ENCODE data around the gene F2. TPM values are rescaled to one million over a fixed set of nuclear protein-coding genes. Genes with fewer than 3 reads are reported as not detected.

F2 gene
- total and polyA plus RNA-seq, 11 donors = 0.08 to 0.18 (median 0.17) TPM; not detected in 8

DNA sequence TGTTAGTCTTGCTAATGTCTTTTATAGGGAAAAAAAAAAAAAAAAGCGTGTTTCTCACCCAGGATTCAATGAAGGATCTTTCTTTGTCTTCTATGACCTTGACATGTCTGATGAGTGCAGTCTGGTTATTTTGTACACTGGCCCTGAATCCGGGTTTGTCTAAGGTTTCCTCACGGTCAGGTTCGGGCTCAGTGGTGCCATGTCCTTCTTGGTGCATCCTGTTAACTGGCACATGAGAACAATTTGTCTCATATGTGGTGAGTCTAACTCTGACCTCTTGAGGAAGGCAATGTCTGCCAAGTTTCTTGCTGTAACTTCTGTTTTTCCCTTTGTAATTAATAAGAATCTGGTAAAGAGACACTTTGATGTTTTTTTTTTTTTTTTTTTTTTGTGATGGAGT is 12.5 kb downstream of the F2 start:
- DNase-seq = no peak
- TF ChIP-seq POLR2A (IDR thresholded peaks at IDR 0.05) = no peak
- TF ChIP-seq, protein P1, sequence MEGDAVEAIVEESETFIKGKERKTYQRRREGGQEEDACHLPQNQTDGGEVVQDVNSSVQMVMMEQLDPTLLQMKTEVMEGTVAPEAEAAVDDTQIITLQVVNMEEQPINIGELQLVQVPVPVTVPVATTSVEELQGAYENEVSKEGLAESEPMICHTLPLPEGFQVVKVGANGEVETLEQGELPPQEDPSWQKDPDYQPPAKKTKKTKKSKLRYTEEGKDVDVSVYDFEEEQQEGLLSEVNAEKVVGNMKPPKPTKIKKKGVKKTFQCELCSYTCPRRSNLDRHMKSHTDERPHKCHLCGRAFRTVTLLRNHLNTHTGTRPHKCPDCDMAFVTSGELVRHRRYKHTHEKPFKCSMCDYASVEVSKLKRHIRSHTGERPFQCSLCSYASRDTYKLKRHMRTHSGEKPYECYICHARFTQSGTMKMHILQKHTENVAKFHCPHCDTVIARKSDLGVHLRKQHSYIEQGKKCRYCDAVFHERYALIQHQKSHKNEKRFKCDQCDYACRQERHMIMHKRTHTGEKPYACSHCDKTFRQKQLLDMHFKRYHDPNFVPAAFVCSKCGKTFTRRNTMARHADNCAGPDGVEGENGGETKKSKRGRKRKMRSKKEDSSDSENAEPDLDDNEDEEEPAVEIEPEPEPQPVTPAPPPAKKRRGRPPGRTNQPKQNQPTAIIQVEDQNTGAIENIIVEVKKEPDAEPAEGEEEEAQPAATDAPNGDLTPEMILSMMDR (IDR thresholded peaks at IDR 0.05) = no peak
- Histone ChIP-seq H3K4me3 (no peak overlapping the region), H3K36me3 (no peaks in the 10 kb centered on the region), H3K9me3 (no peaks in the 10 kb centered on the region), H3K27ac (no peak overlapping the region), H3K4me1 (no peaks in the 10 kb centered on the region), H3K27me3 (no peaks in the 10 kb centered on the region)
- ATAC-seq = no peak
- intact Hi-C loops (cut with DNase I) = no loop called here
- WGBS, 4 donors = 89 to 93% (median 91%) methylated on average over 4 of the region's 4 CpGs

DNA sequence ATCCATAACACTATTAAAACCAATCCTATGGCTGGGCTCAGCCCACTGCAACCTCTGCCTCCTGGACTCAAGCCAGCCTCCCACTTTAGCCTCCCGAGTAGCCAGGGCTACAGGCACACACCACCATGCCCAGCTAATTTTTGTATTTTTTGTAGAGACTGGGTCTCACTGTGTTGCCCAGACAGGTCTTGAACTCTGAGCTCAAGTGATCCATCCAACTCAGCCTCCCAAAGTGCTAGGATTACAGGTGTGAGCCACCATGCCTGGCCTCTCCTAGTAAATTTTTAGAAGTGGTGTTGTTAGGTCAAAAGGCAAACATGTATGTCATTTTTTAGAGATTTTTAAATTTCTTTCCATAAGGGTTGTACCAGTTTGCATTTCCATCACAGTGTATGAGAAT is 14.2 kb downstream of the F2 start:
- WGBS, 4 donors = 85 to 100% (median 92%) methylated on average over 1 of the region's 1 CpG
- Histone ChIP-seq H3K4me3 (no peak overlapping the region), H3K27ac (no peak overlapping the region), H3K27me3 (no peaks in the 10 kb centered on the region), H3K9me3 (no peaks in the 10 kb centered on the region), H3K36me3 (no peaks in the 10 kb centered on the region), H3K4me1 (no peaks in the 10 kb centered on the region)
- no peak for DNase-seq
- TF ChIP-seq, protein P1 (IDR thresholded peaks at IDR 0.05) = no peak
- no peak for TF ChIP-seq POLR2A (IDR thresholded peaks at IDR 0.05)
- no peak for ATAC-seq
- intact Hi-C loops (cut with DNase I) = no loop called here

DNA sequence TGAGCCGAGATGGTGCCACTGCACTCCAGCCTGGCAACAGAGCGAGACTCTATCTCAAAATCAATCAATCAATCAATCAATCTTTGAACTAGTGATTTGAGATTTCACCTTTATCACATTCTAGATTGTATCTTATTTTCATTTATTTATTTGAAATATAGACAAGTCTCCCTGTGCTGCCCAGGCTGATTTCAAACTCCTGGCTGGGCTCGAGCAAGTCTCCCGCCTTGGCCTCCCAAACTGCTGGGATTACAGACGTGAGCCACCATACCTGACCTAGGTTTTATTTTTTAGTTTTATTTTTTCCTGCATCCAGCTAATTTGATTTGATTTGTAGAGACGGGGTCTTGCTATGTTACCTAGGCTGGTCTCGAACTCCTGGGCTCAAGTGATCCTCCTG is 17.1 kb downstream of the F2 start:
- DNase-seq = no peak
- Histone ChIP-seq H3K27me3 (no peaks in the 10 kb centered on the region), H3K27ac (no peak overlapping the region), H3K36me3 (peaks cover 0 to 7% (median 2%) of the 10 kb centered on the region in 9 donors), H3K4me3 (no peak overlapping the region), H3K4me1 (no peaks in the 10 kb centered on the region), H3K9me3 (no peaks in the 10 kb centered on the region)
- no peak for ATAC-seq
- intact Hi-C loops (cut with DNase I) = no loop called here
- TF ChIP-seq, protein P1 (IDR thresholded peaks at IDR 0.05) = no peak
- no peak for TF ChIP-seq POLR2A (IDR thresholded peaks at IDR 0.05)
- 94 to 95% (median 95%) methylated on average over 7 of the region's 7 CpGs for WGBS, 4 donors

DNA sequence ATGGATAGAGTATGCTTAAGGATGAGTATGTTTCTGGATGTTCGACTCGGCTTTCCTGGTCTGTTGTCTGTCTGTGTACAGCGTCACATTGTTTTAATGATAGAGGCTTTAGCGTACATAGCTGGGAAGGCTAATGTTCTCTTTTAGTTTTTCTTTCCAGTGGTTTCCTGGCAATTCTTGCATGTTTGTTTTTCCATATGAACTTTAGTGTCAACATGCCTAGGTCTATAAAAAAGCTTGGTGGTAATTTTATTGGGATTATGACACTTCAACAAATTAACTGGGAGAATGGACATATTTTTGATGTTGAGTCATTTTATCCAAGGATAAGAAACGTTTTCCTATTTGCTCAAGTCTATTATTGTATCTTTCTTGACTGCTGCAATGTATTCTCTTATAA is 17.6 kb downstream of the F2 start:
- peaks cover 0 to 1% (median 0%) of the 10 kb centered on the region in 12 donors for H3K4me1 ChIP-seq
- no peak overlapping the region for H3K4me3 ChIP-seq
- intact Hi-C loops (cut with DNase I) = no loop called here
- H3K27ac ChIP-seq = no peak overlapping the region
- H3K27me3 ChIP-seq = no peaks in the 10 kb centered on the region
- 63 to 77% (median 71%) methylated on average over 5 of the region's 5 CpGs for WGBS, 4 donors
- ATAC-seq = no peak
- DNase-seq = no peak
- H3K36me3 ChIP-seq = peaks cover 0 to 11% (median 6%) of the 10 kb centered on the region in 9 donors
- TF ChIP-seq POLR2A (IDR thresholded peaks at IDR 0.05) = no peak
- TF ChIP-seq, protein P1 (IDR thresholded peaks at IDR 0.05) = no peak
- H3K9me3 ChIP-seq = no peaks in the 10 kb centered on the region

Data from heart left ventricle (tissue), 16 donors.